Liver (tissue), 9 donors: Measurements from ENCODE around the gene MYH13. TPM values are rescaled to one million over a fixed set of nuclear protein-coding genes. Genes with fewer than 3 reads are reported as not detected.

Experiments
- DNase-seq: peaks from one replicate; pipeline ENCODE4 v3.0.0-alpha.2; 2017; ENCODE audit warnings: low spot score
- H3K27ac ChIP-seq, 2 donors: one replicate each; pipeline ENCODE4 v1.7.0; 2013; ENCODE audit warnings: inconsistent platforms in 2 of 2, low read length in 2 of 2, control low read depth in 1 of 2, low read depth in 1 of 2, mild to moderate bottlenecking in 1 of 2
- H3K27me3 ChIP-seq, 4 donors: one replicate each; pipeline versions ENCODE4 v1.6.1 to v1.7.0; 2013; ENCODE audit warnings: low read length in 3 of 4, inconsistent platforms in 1 of 4, mild to moderate bottlenecking in 1 of 4, moderate library complexity in 1 of 4; ENCODE audit not compliant: control insufficient read depth in 4 of 4, insufficient read depth in 4 of 4
- H3K36me3 ChIP-seq, 4 donors: one replicate each; pipeline versions ENCODE4 v1.6.1 to v1.7.0; 2013; ENCODE audit warnings: low read length in 3 of 4, mild to moderate bottlenecking in 3 of 4, low read depth in 1 of 4, moderate library complexity in 1 of 4; ENCODE audit not compliant: control insufficient read depth in 4 of 4, insufficient read depth in 3 of 4
- H3K4me1 ChIP-seq, 4 donors: one replicate each; pipeline versions ENCODE4 v1.6.1 to v1.7.0; 2013; ENCODE audit warnings: low read length in 3 of 4, mild to moderate bottlenecking in 3 of 4, moderate library complexity in 1 of 4; ENCODE audit not compliant: control insufficient read depth in 4 of 4, insufficient read depth in 4 of 4
- H3K4me3 ChIP-seq, 3 donors: one replicate each; pipeline versions ENCODE4 v1.6.1 to v1.7.0; 2013; ENCODE audit warnings: low read length in 3 of 3, control low read depth in 1 of 3, low read depth in 1 of 3, mild to moderate bottlenecking in 1 of 3
- H3K9ac ChIP-seq, 2 donors: one replicate each; pipeline ENCODE4 v1.7.0; 2013; ENCODE audit warnings: low read length in 2 of 2, mild to moderate bottlenecking in 2 of 2, moderate library complexity in 2 of 2, control low read depth in 1 of 2, low read depth in 1 of 2
- H3K9me3 ChIP-seq, 4 donors: one replicate each; pipeline versions ENCODE4 v1.6.1 to v1.7.0; 2013; ENCODE audit warnings: low read length in 3 of 4; ENCODE audit not compliant: control insufficient read depth in 4 of 4
- ATF3 ChIP-seq: IDR thresholded peaks from 2 replicates; pipeline ENCODE4 v1.6.1; 2016; ENCODE audit warnings: antibody characterized with exemption
- CTCF ChIP-seq: fragments of 150-350 bp; IDR thresholded peaks from 2 replicates; pipeline ENCODE4 v1.5.1; 2017; ENCODE audit warnings: improper control_type of control experiment, low read depth, low read length; ENCODE audit not compliant: missing input control
- EGR1 ChIP-seq, 2 donors: IDR thresholded peaks; 2 replicates each; pipeline ENCODE4 v1.6.1; 2016 to 2018; ENCODE audit warnings: antibody characterized with exemption in 2 of 2, low read depth in 2 of 2
- FOXA1 ChIP-seq: IDR thresholded peaks from 2 replicates; pipeline ENCODE4 v1.6.1; 2016; ENCODE audit warnings: antibody characterized with exemption
- FOXA2 ChIP-seq: IDR thresholded peaks from 2 replicates; pipeline ENCODE4 v1.6.1; 2016; ENCODE audit warnings: antibody characterized with exemption
- GABPA ChIP-seq, 2 donors: IDR thresholded peaks in 1 of 2; conservative IDR thresholded peaks in 1 of 2; 2 replicates each; pipeline ENCODE4 v1.6.1; 2016; ENCODE audit warnings: antibody characterized with exemption in 2 of 2, mild to moderate bottlenecking in 1 of 2, moderate library complexity in 1 of 2
- HNF4A ChIP-seq, 2 donors: conservative IDR thresholded peaks; 2 replicates each; pipeline ENCODE4 v1.6.1; 2016; ENCODE audit warnings: antibody characterized with exemption in 2 of 2, mild to moderate bottlenecking in 2 of 2
- HNF4G ChIP-seq: IDR thresholded peaks from 2 replicates; pipeline ENCODE4 v1.6.1; 2016; ENCODE audit warnings: antibody characterized with exemption
- JUND ChIP-seq, 2 donors: IDR thresholded peaks; 2 replicates each; pipeline ENCODE4 v1.6.1; 2016; ENCODE audit warnings: antibody characterized with exemption in 2 of 2
- MAX ChIP-seq: IDR thresholded peaks from 2 replicates; pipeline ENCODE4 v1.6.1; 2016; ENCODE audit warnings: antibody characterized with exemption
- NR2F2 ChIP-seq: IDR thresholded peaks from 2 replicates; pipeline ENCODE4 v1.6.1; 2016; ENCODE audit warnings: antibody characterized with exemption
- RAD21 ChIP-seq, 2 donors: IDR thresholded peaks; 2 replicates each; pipeline ENCODE4 v1.6.1; 2016; ENCODE audit warnings: antibody characterized with exemption in 2 of 2, mild to moderate bottlenecking in 2 of 2
- REST ChIP-seq: IDR thresholded peaks from 2 replicates; pipeline ENCODE4 v1.6.1; 2016; ENCODE audit warnings: antibody characterized with exemption, mild to moderate bottlenecking
- RXRA ChIP-seq, 2 donors: IDR thresholded peaks; 2 replicates each; pipeline ENCODE4 v1.6.1; 2017 to 2018; ENCODE audit warnings: antibody characterized with exemption in 2 of 2, mild to moderate bottlenecking in 1 of 2
- SP1 ChIP-seq: IDR thresholded peaks from 2 replicates; pipeline ENCODE4 v1.6.1; 2018; ENCODE audit warnings: antibody characterized with exemption, mild to moderate bottlenecking
- TAF1 ChIP-seq: conservative IDR thresholded peaks from 2 replicates; pipeline ENCODE4 v1.6.1; 2016; ENCODE audit warnings: antibody characterized with exemption, mild to moderate bottlenecking
- YY1 ChIP-seq: IDR thresholded peaks from 2 replicates; pipeline ENCODE4 v1.6.1; 2016; ENCODE audit warnings: antibody characterized with exemption, mild to moderate bottlenecking
- ZBTB33 ChIP-seq: IDR thresholded peaks from 2 replicates; pipeline ENCODE4 v1.6.1; 2016; ENCODE audit warnings: antibody characterized with exemption
- WGBS: extraction: QIAGEN DNeasy Blood & Tissue Kit; methylation state at CpG from one replicate; pipeline ENCODE4 v1.1.7; 2013; 5-methylcytosine and 5-hydroxymethylcytosine counted together
- polyA plus RNA-seq, 2 donors: library from polyadenylated mRNA; stranded (reverse) in 1 of 2; unstranded in 1 of 2; fragments of 200-250 nt in 1 of 2; fragments of >200 nt in 1 of 2; fragmentation: Nextera tagmentation in 1 of 2; extraction: Ambion mirVana in 1 of 2; gene quantifications; one replicate each; pipeline versions ENCODE4 v1.2.1 to v1.2.3, GENCODE V29; 2013 to 2015
- total RNA-seq, 2 donors: library from RNA; depleted of rRNA; stranded (reverse); fragments of >200 nt; gene quantifications; one replicate each; pipeline ENCODE4 v1.2.3, GENCODE V29; 2014
- donor health status: healthy.
- donor health status: healthy.
- donor health status: healthy.
- donor health status: healthy.
- donor health status: healthy.

Gene MYH13
- not detected for total RNA-seq
- not detected for polyA plus RNA-seq

- no peaks in the 10 kb centered on the region for H3K4me1 ChIP-seq
- peaks cover 0 to 2% (median 0%) of the 10 kb centered on the region in 4 donors for H3K27me3 ChIP-seq
- no peak within 1 kb of the TSS for H3K27ac ChIP-seq
- no peak for DNase-seq
- H3K9me3 ChIP-seq, result no peaks in the 10 kb centered on the region
- H3K36me3 ChIP-seq, result no peaks in the 10 kb centered on the region
- H3K4me3 ChIP-seq, result no peak within 1 kb of the TSS
- TF ChIP-seq GABPA (IDR thresholded peaks at IDR 0.05 in 1 of 2, conservative IDR thresholded peaks at IDR 0.05 in 1 of 2), result no peak
- TF ChIP-seq ATF3, result no peak
- TF ChIP-seq FOXA1, result no peak
- no peak for TF ChIP-seq RAD21 (IDR thresholded peaks at IDR 0.05)
- no peak for TF ChIP-seq NR2F2
- no peak for TF ChIP-seq ZBTB33
- TF ChIP-seq HNF4A (conservative IDR thresholded peaks at IDR 0.05), result no peak
- TF ChIP-seq CTCF, result no peak
- TF ChIP-seq SP1, result no peak
- no peak for TF ChIP-seq FOXA2
- no peak for TF ChIP-seq HNF4G
- TF ChIP-seq REST, result no peak
- no peak for TF ChIP-seq TAF1
- TF ChIP-seq MAX, result no peak
- TF ChIP-seq JUND (IDR thresholded peaks at IDR 0.05), result no peak
- no peak for TF ChIP-seq EGR1 (IDR thresholded peaks at IDR 0.05; ENCODE audit: low read depth in 2 of 2)
- TF ChIP-seq RXRA (IDR thresholded peaks at IDR 0.05), result no peak
- TF ChIP-seq YY1, result no peak
- no peak within 1 kb of the TSS for H3K9ac ChIP-seq
- 74% methylated on average over 5 of the region's 5 CpGs for WGBS
These were observed at the start of gene MYH13 for GRCh38 chr17:10372906-10373305. TSS of gene MYH13 (minus strand) at chr17:10373006. CDS start at chr17:10364530, 8,476 bp downstream.
